T-helper 1 cell treated with Interleukin-12 subunit alpha and Interleukin-12 subunit beta and Interleukin-4 antibody, amounts not matched to agents 30 μg/mL and 1 μg/mL, for 36 hours (primary cell): ENCODE data around the gene PPP1R27.

Experiments
- H3K27ac Mint-ChIP-seq: one replicate; pipeline ENCODE4 v1.8.0; 2021; ENCODE audit warnings: mild to moderate bottlenecking, mixed read lengths
- H3K27me3 Mint-ChIP-seq: one replicate; pipeline ENCODE4 v1.8.0; 2021; ENCODE audit warnings: low read depth, mixed read lengths
- H3K36me3 Mint-ChIP-seq: one replicate; pipeline ENCODE4 v1.8.0; 2021; ENCODE audit warnings: low read depth, mixed read lengths
- H3K4me1 Mint-ChIP-seq: one replicate; pipeline ENCODE4 v1.8.0; 2021; ENCODE audit warnings: low read depth, mixed read lengths
- H3K4me3 Mint-ChIP-seq: one replicate; pipeline ENCODE4 v1.8.0; 2021; ENCODE audit warnings: mild to moderate bottlenecking, moderate library complexity, mixed read lengths
- H3K9me3 Mint-ChIP-seq: one replicate; pipeline ENCODE4 v1.8.0; 2021; ENCODE audit warnings: mixed read lengths

Gene PPP1R27

GRCh38 chr17:81822996-81823819, 11.6 kb downstream of the PPP1R27 start:
- Mint-ChIP-seq H3K4me3 (no peak overlapping the region), H3K9me3 (no peaks in the 10 kb centered on the region), H3K4me1 (peaks cover 5% of the 10 kb centered on the region), H3K36me3 (no peaks in the 10 kb centered on the region), H3K27ac (no peak overlapping the region), H3K27me3 (no peaks in the 10 kb centered on the region)

GRCh38 chr17:81822312-81822637, 12.6 kb downstream of the PPP1R27 start:
- Mint-ChIP-seq H3K4me3 (no peak overlapping the region), H3K9me3 (no peaks in the 10 kb centered on the region), H3K4me1 (peaks cover 8% of the 10 kb centered on the region), H3K36me3 (no peaks in the 10 kb centered on the region), H3K27ac (no peak overlapping the region), H3K27me3 (peaks cover 6% of the 10 kb centered on the region)

GRCh38 chr17:81821603-81822311, 13.1 kb downstream of the PPP1R27 start:
- Mint-ChIP-seq H3K36me3 (no peaks in the 10 kb centered on the region), H3K27ac (no peak overlapping the region), H3K27me3 (peaks cover 9% of the 10 kb centered on the region), H3K4me3 (no peak overlapping the region), H3K9me3 (no peaks in the 10 kb centered on the region), H3K4me1 (peaks cover 8% of the 10 kb centered on the region)

GRCh38 chr17:81821147-81821546, 13.7 kb downstream of the PPP1R27 start:
- Mint-ChIP-seq H3K4me3 (no peak overlapping the region), H3K27me3 (peaks cover 12% of the 10 kb centered on the region), H3K27ac (no peak overlapping the region), H3K36me3 (no peaks in the 10 kb centered on the region), H3K4me1 (peaks cover 7% of the 10 kb centered on the region), H3K9me3 (no peaks in the 10 kb centered on the region)

GRCh38 chr17:81819708-81820107, 15.1 kb downstream of the PPP1R27 start:
- Mint-ChIP-seq H3K4me1 (peaks cover 5% of the 10 kb centered on the region), H3K36me3 (no peaks in the 10 kb centered on the region), H3K27ac (no peak overlapping the region)

GRCh38 chr17:81817758-81818147, 17.1 kb downstream of the PPP1R27 start:
- peaks cover 14% of the 10 kb centered on the region for H3K27me3 Mint-ChIP-seq
- no peaks in the 10 kb centered on the region for H3K36me3 Mint-ChIP-seq
- H3K27ac Mint-ChIP-seq = no peak overlapping the region
- peaks cover 5% of the 10 kb centered on the region for H3K4me1 Mint-ChIP-seq
- no peaks in the 10 kb centered on the region for H3K9me3 Mint-ChIP-seq
- H3K4me3 Mint-ChIP-seq = no peak overlapping the region

More at GRCh38 chr17:81819708-81820107, 15.1 kb downstream of the PPP1R27 start:
- Mint-ChIP-seq H3K4me3 (no peak overlapping the region), H3K27me3 (peaks cover 14% of the 10 kb centered on the region), H3K9me3 (no peaks in the 10 kb centered on the region)

GRCh38 chr17:81815646-81815986, 19.2 kb downstream of the PPP1R27 start:
- no peak overlapping the region for H3K27ac Mint-ChIP-seq
- no peak overlapping the region for H3K4me3 Mint-ChIP-seq
- peaks cover 3% of the 10 kb centered on the region for H3K4me1 Mint-ChIP-seq
- H3K36me3 Mint-ChIP-seq = no peaks in the 10 kb centered on the region
- H3K27me3 Mint-ChIP-seq = peaks cover 14% of the 10 kb centered on the region
- no peaks in the 10 kb centered on the region for H3K9me3 Mint-ChIP-seq

GRCh38 chr17:81814748-81815645, 19.9 kb downstream of the PPP1R27 start:
- H3K36me3 Mint-ChIP-seq = no peaks in the 10 kb centered on the region
- H3K4me3 Mint-ChIP-seq = no peak overlapping the region
- no peaks in the 10 kb centered on the region for H3K9me3 Mint-ChIP-seq
- H3K27me3 Mint-ChIP-seq = peaks cover 14% of the 10 kb centered on the region
- H3K4me1 Mint-ChIP-seq = peaks cover 3% of the 10 kb centered on the region
- H3K27ac Mint-ChIP-seq = no peak overlapping the region

GRCh38 chr17:81813861-81814683, 20.8 kb downstream of the PPP1R27 start:
- H3K27me3 Mint-ChIP-seq = peaks cover 17% of the 10 kb centered on the region
- peaks cover 3% of the 10 kb centered on the region for H3K4me1 Mint-ChIP-seq
- H3K4me3 Mint-ChIP-seq = no peak overlapping the region

GRCh38 chr17:81813371-81813684, 21.5 kb downstream of the PPP1R27 start:
- no peaks in the 10 kb centered on the region for H3K9me3 Mint-ChIP-seq
- no peak overlapping the region for H3K4me3 Mint-ChIP-seq
- H3K27ac Mint-ChIP-seq = no peak overlapping the region
- peaks cover 17% of the 10 kb centered on the region for H3K27me3 Mint-ChIP-seq
- peaks cover 3% of the 10 kb centered on the region for H3K4me1 Mint-ChIP-seq
- no peaks in the 10 kb centered on the region for H3K36me3 Mint-ChIP-seq

More at GRCh38 chr17:81813861-81814683, 20.8 kb downstream of the PPP1R27 start:
- Mint-ChIP-seq H3K36me3 (no peaks in the 10 kb centered on the region), H3K9me3 (no peaks in the 10 kb centered on the region), H3K27ac (no peak overlapping the region)

- Mint-ChIP-seq H3K9me3 (no peaks in the 10 kb centered on the region), H3K4me3 (no peak overlapping the region), H3K4me1 (peaks cover 2% of the 10 kb centered on the region), H3K36me3 (no peaks in the 10 kb centered on the region), H3K27ac (no peak overlapping the region), H3K27me3 (peaks cover 15% of the 10 kb centered on the region)
These were observed 22.1 kb downstream of the PPP1R27 start for GRCh38 chr17:81812571-81813370.

- Mint-ChIP-seq H3K27ac (no peak overlapping the region), H3K36me3 (no peaks in the 10 kb centered on the region), H3K4me1 (no peaks in the 10 kb centered on the region), H3K9me3 (no peaks in the 10 kb centered on the region), H3K4me3 (no peak overlapping the region), H3K27me3 (peaks cover 15% of the 10 kb centered on the region)
These were observed 22.9 kb downstream of the PPP1R27 start for GRCh38 chr17:81811705-81812570.
